HG02678 (cell line): ENCODE data around the gene TLX2.
"Not testable (repeated sequence)": the region's sequence is repeated elsewhere in the genome, so short reads cannot be mapped to it uniquely, and the experiment has no call there.

ENCODE experiments used
- ATAC-seq: cut with Tn5 transposase; IDR thresholded peaks from one replicate; pipeline ENCODE4 v1.9.1; 2021; ENCODE audit warnings: mild to moderate bottlenecking, moderate library complexity; ENCODE audit not compliant: unreplicated experiment

Gene TLX2

GRCh38 chr2:74514368-74515270, at the start of gene TLX2:
Gene TLX2 (plus strand): TSS chr2:74514450. CDS start chr2:74514807, 357 bp downstream.
- no peak for ATAC-seq

GRCh38 chr2:74470742-74471141, 43.5 kb upstream of the TLX2 start:
- ATAC-seq = not testable (repeated sequence)

- ATAC-seq = no peak
Measured at GRCh38 chr2:74471332-74472065, 42.8 kb upstream of the TLX2 start.

- peak; percentile 88 for ATAC-seq
Measured at GRCh38 chr2:74472086-74472944, 41.9 kb upstream of the TLX2 start, which contains the start of gene MRPL53. Gene MRPL53 (minus strand): TSS chr2:74472680. CDS start chr2:74472660, 20 bp downstream.

GRCh38 chr2:74472945-74473258, 41.3 kb upstream of the TLX2 start:
- ATAC-seq = no peak

- no peak for ATAC-seq
Measured at GRCh38 chr2:74474481-74474880, 39.8 kb upstream of the TLX2 start.

- no peak for ATAC-seq
Measured at GRCh38 chr2:74474899-74475298, 39.4 kb upstream of the TLX2 start.

- ATAC-seq = no peak
Measured at GRCh38 chr2:74481431-74481830, 32.8 kb upstream of the TLX2 start.

GRCh38 chr2:74481961-74482800, 32.1 kb upstream of the TLX2 start:
- ATAC-seq = peak; percentile 40

GRCh38 chr2:74482801-74483674, 31.2 kb upstream of the TLX2 start, which contains the start of the genes CCDC142 and TTC31:
Gene CCDC142 (minus strand): TSS chr2:74482998. CDS start chr2:74482837, 161 bp downstream.
Gene TTC31 (plus strand): TSS chr2:74483081. CDS start chr2:74483096, 15 bp downstream.
- peak; percentile 92 for ATAC-seq

GRCh38 chr2:74483675-74484164, 30.5 kb upstream of the TLX2 start:
- not testable (repeated sequence) for ATAC-seq

- ATAC-seq = no peak
Measured at GRCh38 chr2:74486141-74486540, 28.1 kb upstream of the TLX2 start.

- ATAC-seq = no peak
Measured at GRCh38 chr2:74488643-74489481, 25.4 kb upstream of the TLX2 start.

GRCh38 chr2:74489906-74490305, 24.3 kb upstream of the TLX2 start:
- no peak for ATAC-seq

GRCh38 chr2:74491648-74492544, 22.4 kb upstream of the TLX2 start:
- no peak for ATAC-seq

- ATAC-seq = no peak
Measured at GRCh38 chr2:74493546-74493945, 20.7 kb upstream of the TLX2 start.

- no peak for ATAC-seq
Measured at GRCh38 chr2:74495440-74495839, 18.8 kb upstream of the TLX2 start.
